GM18909 (cell line): Measurements from ENCODE around the gene OR6K3.
A peak's percentile ranks its signal among the peaks of the same experiment; 100 is the strongest.
"Not testable (repeated sequence)": the region's sequence is repeated elsewhere in the genome, so short reads cannot be mapped to it uniquely, and the experiment has no call there.

Source experiments
- ATAC-seq: cut with Tn5 transposase; IDR thresholded peaks from one replicate; pipeline ENCODE4 v1.9.1; 2021; ENCODE audit warnings: mild to moderate bottlenecking; ENCODE audit not compliant: unreplicated experiment, poor library complexity

OR6K3 gene, protein sequence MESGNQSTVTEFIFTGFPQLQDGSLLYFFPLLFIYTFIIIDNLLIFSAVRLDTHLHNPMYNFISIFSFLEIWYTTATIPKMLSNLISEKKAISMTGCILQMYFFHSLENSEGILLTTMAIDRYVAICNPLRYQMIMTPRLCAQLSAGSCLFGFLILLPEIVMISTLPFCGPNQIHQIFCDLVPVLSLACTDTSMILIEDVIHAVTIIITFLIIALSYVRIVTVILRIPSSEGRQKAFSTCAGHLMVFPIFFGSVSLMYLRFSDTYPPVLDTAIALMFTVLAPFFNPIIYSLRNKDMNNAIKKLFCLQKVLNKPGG

DNA sequence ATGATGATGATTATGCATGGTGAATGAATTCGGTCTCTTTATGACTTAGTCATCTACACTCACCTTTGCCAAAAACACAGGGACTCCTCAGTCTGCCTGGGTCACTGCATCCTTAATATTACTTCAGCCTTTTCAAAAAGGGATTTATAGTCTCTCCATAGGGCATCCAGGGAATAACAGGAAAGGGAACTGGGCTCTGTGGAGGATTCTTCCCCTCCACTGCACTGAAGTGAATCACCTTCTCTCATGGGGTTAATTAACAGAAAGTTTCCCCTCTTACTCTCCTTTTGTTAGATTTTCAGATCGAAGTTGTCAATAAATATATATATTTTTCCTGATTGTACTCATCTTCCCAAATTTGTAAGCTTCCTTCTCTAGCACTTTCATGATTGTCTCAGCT is at the start of gene OR6K3:
OR6K3 (minus strand) TSS at position 101 of the 400 bp plus-strand sequence. CDS start 2,605 bp downstream, outside the sequence.
- ATAC-seq = no peak

DNA sequence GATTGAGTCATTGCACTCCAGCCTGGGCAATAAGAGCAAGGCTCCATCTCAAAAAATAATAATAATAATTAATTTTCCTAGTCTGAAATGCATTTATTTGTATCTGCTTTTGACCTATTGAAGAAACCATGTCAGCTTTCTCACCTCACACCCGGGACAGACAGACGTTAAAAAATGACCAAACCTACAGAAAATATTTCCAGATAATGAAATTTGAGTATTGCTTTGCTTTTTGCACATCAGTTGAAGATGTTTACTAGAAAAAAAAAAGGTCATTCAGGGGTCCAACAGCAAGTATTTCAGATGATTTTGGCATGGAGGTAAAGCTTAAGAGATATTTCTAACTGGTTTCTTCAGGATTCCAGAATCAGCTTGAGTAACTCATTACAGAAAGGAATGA is 33.9 kb upstream of the OR6K3 start, which contains the start of gene OR6K6:
OR6K6 (plus strand) TSS at position 301 of the 400 bp plus-strand sequence. CDS start 168 bp downstream, outside the sequence.
- ATAC-seq = no peak

DNA sequence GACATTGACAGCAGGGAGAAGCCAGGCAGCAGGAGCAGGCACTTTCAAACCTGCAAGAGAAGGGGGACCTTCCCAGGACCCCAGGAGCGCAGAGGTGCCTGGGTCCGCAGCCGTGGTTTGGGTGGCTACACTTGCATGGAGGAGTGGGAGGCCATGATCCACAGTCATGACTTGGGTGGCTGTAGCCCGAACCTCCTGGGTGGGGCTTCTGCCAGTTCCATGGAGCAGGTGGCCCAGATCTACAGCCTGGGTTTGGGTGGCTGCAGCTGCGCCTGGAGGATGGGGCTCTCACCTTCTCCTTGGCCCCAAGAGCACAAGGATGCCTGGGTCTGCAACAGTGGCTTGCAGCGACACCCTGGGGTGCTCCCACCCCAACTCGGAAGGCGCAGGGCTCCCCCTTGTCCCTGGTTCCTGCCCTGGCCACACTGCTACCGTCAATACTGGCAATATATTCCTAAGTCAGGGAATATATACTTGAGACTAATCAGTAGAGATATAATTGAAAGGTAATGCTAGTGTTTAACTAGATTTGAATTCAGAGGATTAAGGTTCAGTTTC is 31.7 kb upstream of the OR6K3 start:
- no peak for ATAC-seq

DNA sequence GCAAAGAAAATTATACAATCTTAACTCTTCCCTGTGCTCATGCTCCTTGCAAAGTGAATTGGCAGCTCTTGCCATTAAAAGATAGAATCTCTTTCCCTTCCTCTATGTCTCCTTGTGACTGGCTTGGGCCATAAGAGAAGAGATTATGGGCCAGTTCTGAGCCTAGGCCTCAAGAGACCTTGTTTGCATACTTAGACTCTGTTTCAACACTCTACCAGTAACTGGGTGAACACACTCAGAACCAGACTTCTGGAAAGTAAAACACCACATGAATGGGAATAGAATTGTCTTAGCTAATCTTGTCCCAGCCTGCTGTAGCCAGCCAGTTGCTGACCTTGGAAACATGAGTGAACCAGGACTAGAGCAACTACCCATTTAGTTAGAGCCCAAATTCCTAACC is 15.3 kb upstream of the OR6K3 start:
- no peak for ATAC-seq

DNA sequence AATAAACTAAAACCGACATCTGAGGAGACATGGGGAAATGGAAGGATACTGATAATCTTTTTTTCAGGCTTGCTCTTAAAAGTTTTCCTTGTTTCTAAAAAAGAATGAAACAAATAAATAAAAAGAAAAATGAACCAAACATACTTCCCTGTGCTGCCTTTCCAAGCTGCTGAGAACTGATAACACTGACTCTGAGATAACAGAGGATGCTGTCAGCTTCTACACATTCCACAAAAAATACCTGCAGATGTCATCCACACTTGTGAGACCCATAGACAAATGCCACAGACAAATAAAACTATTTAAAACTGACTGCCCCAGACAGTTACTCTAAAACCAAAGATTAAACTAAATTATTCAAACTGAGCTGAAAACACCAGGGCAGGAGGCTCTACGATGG is 12.0 kb upstream of the OR6K3 start:
- no peak for ATAC-seq

DNA sequence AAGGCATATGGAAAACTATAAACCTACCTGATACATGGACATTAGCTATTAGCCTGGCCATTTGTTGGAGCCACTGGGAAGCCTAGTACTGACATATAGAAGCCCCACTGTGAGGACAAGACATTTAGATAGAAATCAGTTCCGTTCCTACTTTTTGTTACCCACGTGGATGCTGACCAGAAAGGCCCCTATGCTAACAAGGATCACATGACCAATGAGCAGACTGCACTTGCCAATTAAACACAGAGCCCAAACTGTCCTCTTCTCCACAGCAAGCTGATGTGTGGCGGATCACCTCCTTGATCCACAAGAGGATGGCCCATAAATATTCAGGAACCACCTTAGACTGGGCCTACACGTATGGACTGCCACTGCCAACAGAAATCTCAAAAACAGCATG is 11.2 kb upstream of the OR6K3 start:
- no peak for ATAC-seq

DNA sequence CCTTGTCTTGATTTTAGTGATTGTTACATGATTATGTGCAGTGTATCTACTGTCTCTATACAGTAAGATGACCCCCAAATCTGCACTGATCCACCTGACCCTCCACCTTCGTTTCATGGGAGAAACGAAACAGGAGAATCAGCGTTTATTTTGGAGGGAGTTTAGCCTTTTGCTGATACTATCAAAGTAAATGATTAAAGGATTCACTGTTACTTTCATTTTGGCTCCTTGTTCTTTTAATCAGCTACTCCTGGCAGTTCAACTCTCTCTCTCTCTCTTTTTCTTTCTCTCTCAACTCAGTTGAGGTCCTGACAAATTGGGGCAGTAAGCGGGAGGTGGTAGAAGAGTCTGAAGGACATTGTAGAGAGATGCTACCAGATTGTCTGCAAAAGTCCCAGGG is 9.9 kb upstream of the OR6K3 start:
- ATAC-seq = no peak

DNA sequence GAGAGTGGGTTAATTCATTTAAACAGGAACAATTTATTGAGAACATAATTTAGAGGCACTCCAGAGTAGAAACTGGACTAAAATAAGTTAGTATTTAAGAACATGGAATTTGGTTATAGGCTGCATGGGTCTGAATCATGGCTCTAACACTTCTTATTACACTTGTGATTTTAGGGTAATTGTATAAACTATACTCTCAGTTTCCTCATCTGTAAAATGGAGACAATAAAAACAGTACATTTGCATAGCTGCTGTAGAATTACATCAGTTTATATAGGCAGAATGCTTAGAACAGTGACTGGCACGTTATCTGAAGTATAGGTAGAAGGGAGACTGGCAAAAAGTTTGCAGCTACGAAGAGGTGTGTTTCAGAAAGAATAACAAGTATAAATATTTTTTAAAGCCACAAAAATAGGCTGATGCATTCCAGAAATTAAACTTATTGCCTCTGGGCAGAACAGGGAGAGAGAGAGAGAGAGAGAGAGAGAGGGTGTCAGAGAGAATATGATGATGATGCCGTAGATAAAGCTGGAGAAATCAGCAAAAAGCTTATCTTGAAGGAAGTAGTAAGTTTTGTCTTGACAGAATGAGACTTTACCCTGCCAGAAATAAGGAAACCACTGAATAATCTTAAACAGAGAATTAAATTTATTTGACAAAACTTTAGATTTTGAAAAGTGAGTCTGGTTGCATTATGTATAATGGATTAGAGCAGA is 8.1 kb upstream of the OR6K3 start:
- ATAC-seq = no peak

DNA sequence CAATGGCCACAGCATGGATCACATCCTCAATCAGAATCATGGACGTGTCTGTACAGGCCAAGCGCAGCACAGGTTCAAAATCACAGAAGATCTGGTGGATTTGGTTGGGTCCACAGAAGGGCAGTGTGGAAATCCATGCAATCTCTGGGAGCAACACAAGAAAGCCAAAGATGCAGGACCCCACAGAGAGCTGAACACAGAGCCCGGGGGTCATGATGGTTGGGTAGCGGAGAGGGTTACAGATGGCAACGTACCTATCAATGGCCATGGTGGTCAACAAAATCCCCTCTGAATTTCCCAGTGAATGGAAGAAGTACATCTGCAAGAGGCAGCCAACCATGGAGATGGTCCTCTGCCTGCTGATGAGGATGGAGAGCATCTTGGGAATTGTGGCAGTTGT is 3.9 kb upstream of the OR6K3 start:
- ATAC-seq = no peak

DNA sequence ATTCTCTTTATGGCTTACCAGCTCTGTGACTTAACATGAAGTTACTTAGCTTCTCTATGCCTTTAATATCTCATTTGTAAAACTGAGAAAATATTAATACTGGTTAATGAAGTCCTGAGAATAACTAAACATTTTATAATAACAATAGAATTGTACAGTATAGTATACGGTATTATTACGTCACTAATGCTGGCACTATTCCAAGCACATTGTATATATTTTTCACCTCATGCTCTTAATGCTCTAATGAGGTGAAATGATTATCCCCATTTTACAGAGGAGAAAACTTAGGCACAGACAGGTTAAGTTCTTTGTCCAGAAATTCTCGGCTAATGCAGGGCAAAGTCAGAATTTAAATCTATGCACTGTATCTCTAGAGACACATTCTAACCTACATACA is 856 bp downstream of the OR6K3 start:
- no peak for ATAC-seq

DNA sequence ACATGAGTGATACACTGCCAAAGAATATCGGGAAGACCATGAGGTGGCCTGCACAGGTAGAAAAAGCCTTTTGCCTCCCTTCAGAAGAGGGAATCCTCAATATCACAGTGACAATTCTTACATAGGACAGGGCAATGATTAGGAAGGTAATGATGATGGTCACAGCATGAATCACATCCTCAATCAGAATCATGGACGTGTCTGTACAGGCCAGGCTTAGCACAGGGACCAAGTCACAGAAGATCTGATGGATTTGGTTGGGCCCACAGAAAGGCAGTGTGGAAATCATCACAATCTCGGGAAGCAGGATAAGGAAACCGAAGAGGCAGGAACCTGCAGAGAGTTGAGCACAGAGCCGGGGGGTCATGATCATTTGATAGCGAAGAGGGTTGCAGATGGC is 3.2 kb downstream of the OR6K3 start:
- no peak for ATAC-seq

DNA sequence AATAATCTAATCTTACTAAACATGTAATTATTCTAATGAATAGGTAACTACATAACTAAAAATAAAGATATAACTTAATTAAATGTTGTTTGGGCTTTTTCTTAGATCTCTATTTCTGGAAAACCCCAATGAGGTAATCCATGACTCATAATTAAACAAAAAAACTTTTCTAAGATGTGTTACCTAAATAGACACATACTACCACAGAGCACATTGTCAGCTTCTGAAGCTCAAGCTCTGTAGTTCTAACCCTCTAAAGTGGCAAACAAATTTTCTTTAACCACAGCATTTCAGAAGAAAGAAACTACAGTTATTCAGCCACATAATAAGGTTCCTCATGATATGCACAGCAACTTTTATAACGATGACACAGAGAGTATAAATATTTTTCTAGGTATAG is 4.2 kb downstream of the OR6K3 start:
- ATAC-seq = peak; percentile 44

DNA sequence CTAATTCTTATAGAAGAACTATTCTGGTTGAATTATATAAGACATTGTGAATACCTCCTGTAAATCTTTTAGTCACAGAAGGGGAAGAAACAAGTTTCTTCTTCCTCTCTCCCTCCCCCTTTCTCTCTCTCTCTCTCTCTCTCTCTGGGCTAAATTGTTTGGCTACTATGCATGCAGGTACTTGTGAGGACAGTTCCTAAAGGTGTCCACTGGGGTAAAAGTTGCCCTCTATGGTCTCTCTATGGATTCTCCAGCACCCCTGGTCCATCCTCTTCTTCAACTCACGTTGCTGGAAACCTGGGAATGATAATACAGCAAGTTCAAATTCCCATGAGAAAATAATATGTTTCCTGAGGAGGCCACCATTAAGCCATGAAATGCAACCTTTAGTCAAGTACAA is 5.8 kb downstream of the OR6K3 start:
- no peak for ATAC-seq

DNA sequence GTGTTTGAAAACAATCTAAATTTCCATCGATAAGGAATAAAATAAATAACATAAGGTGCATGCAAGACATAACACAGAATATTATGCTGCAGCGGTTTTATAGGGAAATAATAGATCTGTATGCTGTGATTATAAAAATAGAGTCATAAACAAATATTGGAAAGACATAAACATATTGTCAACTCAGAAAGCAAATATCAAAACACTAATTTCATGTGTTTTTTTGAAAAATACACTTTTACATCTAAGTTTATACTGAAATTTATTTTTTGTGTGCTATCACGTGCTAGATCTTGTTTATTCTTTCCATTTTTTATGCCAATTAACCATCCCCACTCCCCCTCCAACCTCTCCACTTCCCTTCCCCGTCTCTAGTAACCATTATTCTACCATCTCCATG is 9.4 kb downstream of the OR6K3 start:
- no peak for ATAC-seq

DNA sequence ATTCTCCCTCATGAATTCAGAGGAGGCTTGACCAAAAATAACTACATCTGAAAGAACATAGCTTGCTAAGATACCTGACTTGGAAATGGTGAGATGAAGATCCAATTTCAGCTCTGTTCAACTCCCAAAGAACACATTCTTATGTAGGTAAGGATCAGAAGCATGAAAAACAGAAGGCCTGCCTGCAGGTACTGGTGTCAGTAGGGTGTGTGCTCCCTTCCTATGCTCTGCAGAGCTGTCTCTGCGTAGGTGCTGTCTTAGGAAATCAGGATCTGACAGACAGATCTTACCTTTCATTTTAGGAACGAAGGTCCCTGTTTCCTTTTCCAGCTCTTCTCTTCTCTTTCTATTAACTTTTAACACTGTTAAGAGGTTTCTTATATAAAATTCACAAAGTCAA is 14.4 kb downstream of the OR6K3 start:
- ATAC-seq = no peak

DNA sequence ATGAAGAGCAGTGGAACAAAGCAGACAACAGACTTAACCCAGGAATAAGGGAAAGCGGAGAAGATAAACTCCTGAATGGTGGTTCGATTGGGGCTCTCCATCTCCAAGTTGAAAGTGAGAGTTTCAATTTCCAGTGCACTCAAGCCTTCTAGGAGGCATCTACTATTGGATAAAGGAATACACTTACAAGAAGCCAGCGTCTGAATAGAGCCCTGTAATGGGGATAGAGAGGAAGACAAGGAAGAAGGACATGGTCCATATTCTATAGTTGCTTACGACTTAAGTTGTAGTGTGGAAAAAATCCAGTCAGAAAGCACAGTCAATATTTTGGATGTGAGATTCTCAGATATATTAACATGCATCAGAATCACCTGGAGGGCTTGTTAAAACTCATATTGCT is 20.0 kb downstream of the OR6K3 start, which contains the start of gene OR6K2:
OR6K2 (minus strand) TSS at position 101 of the 400 bp plus-strand sequence; CDS start at position 101, 0 bp downstream.
- ATAC-seq = no peak

DNA sequence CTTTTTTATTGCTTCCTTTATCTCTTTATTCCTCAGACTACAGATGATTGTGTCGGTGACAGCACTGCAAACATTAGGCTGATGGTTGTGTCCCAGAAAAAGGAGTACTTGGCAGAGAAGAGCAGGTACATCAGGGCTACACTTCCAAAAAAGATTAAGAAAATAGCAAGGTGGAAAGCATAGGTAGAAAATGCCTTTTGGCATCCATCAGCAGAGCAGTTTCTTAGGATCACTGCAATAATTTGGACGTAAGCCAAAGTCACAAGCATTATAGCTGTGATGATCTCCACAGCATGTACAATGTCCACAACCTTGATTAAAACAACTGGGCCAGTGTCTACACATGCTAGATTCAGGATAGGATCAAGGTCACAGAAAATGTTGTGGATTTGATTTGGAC is 25.9 kb downstream of the OR6K3 start:
- no peak for ATAC-seq

DNA sequence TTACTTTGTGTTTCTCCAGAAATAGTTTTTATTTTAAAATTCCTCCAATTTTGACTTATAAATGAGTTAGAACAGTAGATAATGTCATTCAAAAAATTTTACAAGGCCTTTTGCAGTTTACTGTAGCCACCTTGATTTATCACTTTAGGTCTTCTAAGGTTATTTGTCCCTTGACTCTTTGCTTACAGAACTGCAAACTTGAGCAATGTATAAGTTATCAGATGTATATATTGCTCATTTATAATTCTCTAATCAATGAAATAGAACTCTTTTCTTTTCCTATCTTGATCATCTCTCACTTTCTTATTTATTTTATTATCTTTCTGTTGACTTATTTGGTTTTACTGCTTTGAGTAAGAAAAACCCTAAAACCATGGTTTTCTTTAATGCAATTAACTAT is 28.2 kb downstream of the OR6K3 start:
- ATAC-seq = no peak

DNA sequence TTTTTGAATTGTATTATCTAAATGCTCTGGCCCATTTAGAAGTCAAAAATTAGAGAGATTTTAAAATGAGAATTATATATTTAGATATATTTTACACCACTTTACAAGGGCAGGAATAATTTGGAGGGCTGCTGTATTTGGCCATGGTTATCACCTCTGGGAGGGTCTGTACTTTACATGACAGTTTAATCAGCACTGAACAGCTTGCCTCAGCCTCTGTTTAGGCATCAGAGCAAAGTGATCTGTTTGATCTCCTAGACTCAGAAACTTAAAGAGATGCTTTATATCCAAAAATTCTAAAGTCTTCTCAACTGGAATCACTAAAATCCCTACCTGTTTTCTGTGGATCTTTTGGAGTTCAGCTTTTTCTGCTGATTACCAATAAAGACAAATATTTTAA is 28.6 kb downstream of the OR6K3 start:
- ATAC-seq = no peak

DNA sequence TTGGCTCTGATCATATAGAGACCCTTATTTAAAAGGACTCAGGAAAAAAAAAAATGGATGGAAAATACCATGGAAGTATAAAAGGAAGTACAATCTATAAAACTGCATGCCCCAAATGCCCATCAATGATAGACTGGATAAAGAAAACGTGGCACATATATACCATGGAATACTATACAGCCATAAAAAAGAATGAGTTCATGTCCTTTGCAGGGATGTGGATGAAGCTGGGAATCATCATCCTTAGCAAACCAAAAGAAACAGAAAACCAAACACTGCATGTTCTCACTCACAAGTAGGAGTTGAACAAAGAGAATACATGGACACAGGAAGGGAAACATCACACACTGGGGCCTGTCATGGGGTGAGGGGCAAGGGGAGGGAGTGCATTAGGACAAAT is 29.4 kb downstream of the OR6K3 start:
- ATAC-seq = not testable (repeated sequence)

DNA sequence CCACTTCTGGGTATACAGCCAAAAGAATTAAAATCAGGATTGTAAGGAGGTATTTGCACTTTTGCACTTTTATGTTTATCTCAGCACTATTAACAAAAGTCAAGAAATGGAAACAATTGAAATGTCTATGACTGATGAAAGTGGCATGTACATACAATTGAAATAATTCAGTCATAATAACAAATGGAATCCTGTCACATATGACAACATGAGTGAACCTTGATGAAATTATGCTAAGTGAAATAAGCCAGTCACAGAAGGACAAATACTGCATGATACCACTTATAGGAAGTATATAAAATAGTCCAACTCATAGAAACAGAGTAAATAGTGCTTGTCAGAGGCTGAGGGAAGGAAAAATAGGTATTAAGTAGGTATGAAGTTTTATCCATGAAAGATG is 30.6 kb downstream of the OR6K3 start:
- ATAC-seq = no peak
